Coronary artery (tissue), 2 donors: Measurements from ENCODE around the gene ARHGAP10.

Source experiments
- DNase-seq: peaks from one replicate; pipeline ENCODE4 v3.0.0-alpha.2; 2017; ENCODE audit warnings: low spot score
- H3K27ac ChIP-seq, 2 donors: fragments of 200-600 bp; sonication (generic); one replicate each; pipeline ENCODE4 v1.5.1; 2016 to 2019
- H3K4me3 ChIP-seq: fragments of 200-600 bp; sonication (generic); 2 replicates; pipeline ENCODE4 v1.5.1; 2016; ENCODE audit warnings: mild to moderate bottlenecking, moderate library complexity
- CTCF ChIP-seq: fragments of 200-600 bp; sonication (generic); IDR thresholded peaks from one replicate; pipeline ENCODE4 v1.5.1; 2019; ENCODE audit warnings: antibody characterized with exemption

Gene ARHGAP10

DNA sequence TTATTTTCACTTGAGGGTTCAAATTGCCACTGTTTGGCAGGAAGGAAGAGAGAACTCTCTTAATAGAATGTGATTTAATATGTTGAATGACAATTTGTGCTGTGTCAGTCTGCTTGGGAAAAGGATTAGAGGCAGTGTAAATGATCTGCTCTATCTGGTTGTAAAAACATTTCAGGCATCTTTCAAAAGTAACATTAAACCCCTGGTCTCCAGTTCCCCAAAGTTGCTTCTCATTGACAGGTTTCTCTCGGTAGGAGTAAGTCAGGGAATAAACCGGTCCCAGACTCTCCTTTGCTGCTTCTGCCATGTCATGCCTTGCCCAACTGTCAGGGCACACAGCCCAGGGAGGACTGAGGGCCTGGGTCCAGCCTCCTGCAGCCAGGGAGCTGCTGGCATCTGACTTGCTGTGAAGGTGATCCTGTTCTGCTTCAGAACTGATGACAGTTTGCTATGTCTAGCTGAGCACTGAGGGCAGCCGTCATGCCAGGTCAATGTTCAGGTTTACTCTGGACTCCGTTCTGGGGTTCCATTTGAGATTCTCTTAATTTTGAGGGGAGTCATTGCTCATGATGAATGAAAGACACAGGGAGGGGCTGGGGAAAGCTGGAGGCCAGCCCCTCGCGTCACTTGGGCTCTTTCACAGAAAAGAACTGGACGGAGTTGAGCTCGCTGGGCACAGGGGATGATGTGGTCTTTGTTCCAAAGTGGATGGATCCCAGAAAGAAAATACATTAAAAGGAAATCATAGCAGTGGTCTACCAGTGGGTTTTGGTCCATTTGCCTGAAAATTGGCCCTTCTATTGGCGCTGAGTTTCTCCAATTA lies 312.4 kb downstream of the ARHGAP10 start:
- no peak overlapping the region for H3K4me3 ChIP-seq
- H3K27ac ChIP-seq: peak overlapping the region in 1 of 2 donors; percentile 8
- DNase-seq: no peak
- no peak for TF ChIP-seq CTCF

- no peak for TF ChIP-seq CTCF
- no peak for DNase-seq
- Histone ChIP-seq H3K4me3 (no peak overlapping the region), H3K27ac (no peak overlapping the region)
Measured at GRCh38 chr4:148044912-148045352, 313.0 kb downstream of the ARHGAP10 start.

DNA sequence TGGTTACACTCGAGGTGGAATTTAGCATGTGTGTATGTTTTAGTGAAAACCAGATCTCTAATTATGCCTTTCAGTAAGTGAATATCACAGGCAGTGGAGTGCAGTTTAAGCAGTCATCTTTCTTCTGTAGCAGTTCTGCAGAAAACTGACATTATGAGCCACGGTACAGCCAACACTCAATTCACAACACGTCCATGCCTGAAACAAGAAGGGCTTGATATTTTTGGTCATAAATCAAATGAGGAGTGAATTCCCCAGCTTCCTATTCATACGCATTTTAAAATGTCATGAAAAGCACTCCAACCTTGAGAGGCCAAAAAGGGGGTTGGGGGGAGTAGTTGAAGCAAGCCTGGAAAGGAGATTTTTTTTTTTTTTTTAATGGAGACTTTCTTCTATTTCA lies 316.7 kb downstream of the ARHGAP10 start:
- DNase-seq: no peak
- peak overlapping the region in 1 of 2 donors; percentile 23 for H3K27ac ChIP-seq
- no peak for TF ChIP-seq CTCF
- no peak overlapping the region for H3K4me3 ChIP-seq

- Histone ChIP-seq H3K27ac (no peak overlapping the region), H3K4me3 (no peak overlapping the region)
- TF ChIP-seq CTCF: no peak
- DNase-seq: no peak
Measured at GRCh38 chr4:148051403-148051802, 319.5 kb downstream of the ARHGAP10 start.

- Histone ChIP-seq H3K4me3 (no peak overlapping the region), H3K27ac (no peak overlapping the region)
- TF ChIP-seq CTCF: no peak
- no peak for DNase-seq
Measured at GRCh38 chr4:148052448-148052847, 320.6 kb downstream of the ARHGAP10 start.

DNA sequence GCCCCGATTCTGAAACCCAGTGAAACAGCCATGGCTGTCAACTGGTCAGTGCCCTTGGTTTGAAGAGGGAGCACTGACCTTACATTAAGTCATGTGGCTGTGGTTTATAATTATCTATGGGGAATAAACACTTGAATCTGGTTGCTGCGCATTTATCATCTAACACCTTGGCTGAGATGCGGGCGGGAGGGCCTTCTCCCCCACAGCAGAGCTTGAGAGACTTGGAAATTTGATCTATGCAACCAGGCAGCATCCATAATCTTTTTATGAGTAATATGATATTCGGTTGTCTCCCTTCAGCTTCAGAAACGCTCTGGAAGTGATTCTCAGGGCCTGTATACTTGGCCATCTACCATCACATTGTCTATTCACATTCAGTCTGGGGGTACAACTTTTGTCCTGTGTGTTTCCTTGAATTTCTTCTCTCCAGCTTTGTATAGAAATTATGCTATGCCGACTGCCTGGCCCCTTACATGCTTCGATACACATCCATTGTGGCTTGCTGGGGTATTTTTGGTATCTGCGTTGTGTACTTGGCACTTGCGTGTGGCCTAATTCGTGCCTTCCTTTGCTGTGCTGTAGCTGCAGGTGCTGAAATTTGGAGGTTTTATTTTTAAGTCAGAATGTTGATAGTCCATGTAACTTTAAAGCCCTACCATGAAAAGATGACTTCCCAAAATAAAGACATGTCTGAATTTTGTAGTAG lies 321.6 kb downstream of the ARHGAP10 start:
- Histone ChIP-seq H3K4me3 (no peak overlapping the region), H3K27ac (no peak overlapping the region)
- no peak for TF ChIP-seq CTCF
- no peak for DNase-seq

- no peak overlapping the region for H3K4me3 ChIP-seq
- H3K27ac ChIP-seq: no peak overlapping the region
- no peak for DNase-seq
- no peak for TF ChIP-seq CTCF
Measured at GRCh38 chr4:148054275-148054674, 322.4 kb downstream of the ARHGAP10 start.
